ENCODE results near the gene PIK3C2G.
"Not testable (repeated sequence)": the region's sequence is repeated elsewhere in the genome, so short reads cannot be mapped to it uniquely, and the experiment has no call there.

DNA sequence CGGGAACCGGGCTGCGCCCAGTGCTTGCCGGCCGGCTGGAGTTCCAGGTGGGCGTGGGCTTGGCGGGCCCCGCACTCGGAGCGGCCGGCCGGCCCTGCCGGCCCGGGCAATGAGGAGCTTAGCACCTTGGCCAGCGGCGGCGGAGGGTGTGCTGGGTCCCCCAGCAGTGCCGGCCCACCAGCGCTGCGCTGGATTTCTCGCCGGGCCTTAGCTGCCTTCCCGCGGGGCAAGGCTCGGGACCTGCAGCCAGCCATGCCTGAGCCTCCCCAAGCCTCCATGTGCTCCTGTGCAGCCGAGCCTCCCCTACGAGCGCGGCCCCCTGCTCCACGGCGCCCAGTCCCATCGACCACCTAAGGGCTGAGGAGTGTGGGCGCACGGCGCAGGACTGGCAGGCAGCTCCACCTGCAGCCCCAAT lies 238.8 kb downstream of the PIK3C2G start:
- TF ChIP-seq, protein P1, sequence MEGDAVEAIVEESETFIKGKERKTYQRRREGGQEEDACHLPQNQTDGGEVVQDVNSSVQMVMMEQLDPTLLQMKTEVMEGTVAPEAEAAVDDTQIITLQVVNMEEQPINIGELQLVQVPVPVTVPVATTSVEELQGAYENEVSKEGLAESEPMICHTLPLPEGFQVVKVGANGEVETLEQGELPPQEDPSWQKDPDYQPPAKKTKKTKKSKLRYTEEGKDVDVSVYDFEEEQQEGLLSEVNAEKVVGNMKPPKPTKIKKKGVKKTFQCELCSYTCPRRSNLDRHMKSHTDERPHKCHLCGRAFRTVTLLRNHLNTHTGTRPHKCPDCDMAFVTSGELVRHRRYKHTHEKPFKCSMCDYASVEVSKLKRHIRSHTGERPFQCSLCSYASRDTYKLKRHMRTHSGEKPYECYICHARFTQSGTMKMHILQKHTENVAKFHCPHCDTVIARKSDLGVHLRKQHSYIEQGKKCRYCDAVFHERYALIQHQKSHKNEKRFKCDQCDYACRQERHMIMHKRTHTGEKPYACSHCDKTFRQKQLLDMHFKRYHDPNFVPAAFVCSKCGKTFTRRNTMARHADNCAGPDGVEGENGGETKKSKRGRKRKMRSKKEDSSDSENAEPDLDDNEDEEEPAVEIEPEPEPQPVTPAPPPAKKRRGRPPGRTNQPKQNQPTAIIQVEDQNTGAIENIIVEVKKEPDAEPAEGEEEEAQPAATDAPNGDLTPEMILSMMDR (IDR thresholded peaks at IDR 0.05) = not testable (repeated sequence)
- not testable (repeated sequence) for TF ChIP-seq FOXJ3 (CRISPR knock-in tag; IDR thresholded peaks at IDR 0.05)

Data from SK-N-SH (cell line).